Measurements from ENCODE around the gene SRGAP2C.

GRCh38 chr1:121408354-121408753, 223.6 kb downstream of the SRGAP2C start:
- TF ChIP-seq CTCF (IDR thresholded peaks at IDR 0.05 in 4 of 5, conservative IDR thresholded peaks at IDR 0.05 in 1 of 5): no peak
- no peak for TF ChIP-seq POLR2A (IDR thresholded peaks at IDR 0.05)

Data from gastrocnemius medialis (tissue), 4 donors.